Astrocyte of the cerebellum (primary cell): ENCODE data around the gene COL7A1.

Experiments
- DNase-seq: peaks from one replicate; pipeline ENCODE4 v3.0.0-alpha.2; 2011; ENCODE audit warnings: low read depth
- H3K4me3 ChIP-seq: 2 replicates; pipeline ENCODE4 v1.5.1; 2011; ENCODE audit warnings: mild to moderate bottlenecking, low read depth, low read length, moderate library complexity
- in situ Hi-C: cut with HindIII; loops from 2 replicates; pipeline ENCODE4 v1.10.0; 2017; ENCODE audit warnings: low sequenced_read_pairs
- TF ChIP-seq, protein P1 (sequence below): IDR thresholded peaks from 2 replicates; pipeline ENCODE4 v1.5.1; 2012; ENCODE audit warnings: low read length, low read depth, moderate library complexity, mild to moderate bottlenecking; ENCODE audit errors: missing control alignments

COL7A1 gene

DNA sequence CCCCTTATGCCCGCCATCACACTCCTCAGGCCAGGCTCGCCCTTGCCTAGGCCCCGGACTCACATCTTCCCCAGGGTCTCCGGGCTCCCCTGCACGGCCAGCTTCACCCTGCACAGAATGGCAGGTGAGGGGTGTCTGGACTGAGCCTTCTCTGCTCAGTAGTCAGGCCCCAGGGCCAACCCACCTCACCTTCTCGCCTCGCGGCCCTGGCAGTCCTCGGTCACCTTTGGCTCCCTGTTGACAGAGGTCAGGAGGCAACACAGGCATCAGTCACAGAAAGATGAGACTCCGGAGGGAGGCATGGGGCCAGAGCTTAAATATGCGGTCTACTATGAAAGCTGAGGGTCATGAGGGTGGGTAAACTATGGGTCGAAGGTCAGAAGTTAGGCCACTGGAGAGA is 23.2 kb downstream of the COL7A1 start:
- no peak for DNase-seq
- TF ChIP-seq, protein P1, sequence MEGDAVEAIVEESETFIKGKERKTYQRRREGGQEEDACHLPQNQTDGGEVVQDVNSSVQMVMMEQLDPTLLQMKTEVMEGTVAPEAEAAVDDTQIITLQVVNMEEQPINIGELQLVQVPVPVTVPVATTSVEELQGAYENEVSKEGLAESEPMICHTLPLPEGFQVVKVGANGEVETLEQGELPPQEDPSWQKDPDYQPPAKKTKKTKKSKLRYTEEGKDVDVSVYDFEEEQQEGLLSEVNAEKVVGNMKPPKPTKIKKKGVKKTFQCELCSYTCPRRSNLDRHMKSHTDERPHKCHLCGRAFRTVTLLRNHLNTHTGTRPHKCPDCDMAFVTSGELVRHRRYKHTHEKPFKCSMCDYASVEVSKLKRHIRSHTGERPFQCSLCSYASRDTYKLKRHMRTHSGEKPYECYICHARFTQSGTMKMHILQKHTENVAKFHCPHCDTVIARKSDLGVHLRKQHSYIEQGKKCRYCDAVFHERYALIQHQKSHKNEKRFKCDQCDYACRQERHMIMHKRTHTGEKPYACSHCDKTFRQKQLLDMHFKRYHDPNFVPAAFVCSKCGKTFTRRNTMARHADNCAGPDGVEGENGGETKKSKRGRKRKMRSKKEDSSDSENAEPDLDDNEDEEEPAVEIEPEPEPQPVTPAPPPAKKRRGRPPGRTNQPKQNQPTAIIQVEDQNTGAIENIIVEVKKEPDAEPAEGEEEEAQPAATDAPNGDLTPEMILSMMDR: no peak
- in situ Hi-C loops: no loop called here
- H3K4me3 ChIP-seq: no peak overlapping the region

DNA sequence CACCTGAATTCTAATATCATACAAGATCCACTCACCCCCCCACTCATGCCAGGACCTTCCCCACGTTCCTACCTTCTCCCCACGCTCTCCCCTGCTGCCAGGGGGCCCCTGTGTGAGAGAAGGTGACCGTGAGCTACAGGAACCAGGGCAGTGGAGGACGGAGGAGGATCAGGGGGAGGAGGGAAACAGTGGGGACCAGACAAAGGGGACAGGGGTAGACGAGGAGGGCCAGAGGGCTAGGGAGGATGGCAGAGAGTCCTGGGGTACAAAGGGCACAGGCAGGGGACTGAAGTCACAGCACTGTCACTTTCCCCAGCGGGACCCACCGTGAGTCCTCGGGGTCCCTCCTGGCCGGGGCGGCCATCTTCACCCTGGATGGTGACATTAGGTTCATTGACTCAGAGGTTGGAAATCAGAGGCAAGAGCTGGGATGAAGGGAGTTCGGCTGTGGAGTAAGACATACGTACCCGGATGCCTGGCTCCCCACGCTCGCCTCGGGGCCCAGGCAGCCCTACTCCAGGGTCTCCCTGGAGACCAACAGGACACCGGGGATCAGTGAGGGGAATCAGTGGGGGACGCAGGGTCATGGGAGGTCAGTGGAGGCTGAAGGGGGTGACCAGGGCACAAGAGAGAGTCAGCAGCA is 25.2 kb downstream of the COL7A1 start:
- no peak overlapping the region for H3K4me3 ChIP-seq
- in situ Hi-C loops: no loop called here
- TF ChIP-seq, protein P1: no peak
- DNase-seq: no peak

DNA sequence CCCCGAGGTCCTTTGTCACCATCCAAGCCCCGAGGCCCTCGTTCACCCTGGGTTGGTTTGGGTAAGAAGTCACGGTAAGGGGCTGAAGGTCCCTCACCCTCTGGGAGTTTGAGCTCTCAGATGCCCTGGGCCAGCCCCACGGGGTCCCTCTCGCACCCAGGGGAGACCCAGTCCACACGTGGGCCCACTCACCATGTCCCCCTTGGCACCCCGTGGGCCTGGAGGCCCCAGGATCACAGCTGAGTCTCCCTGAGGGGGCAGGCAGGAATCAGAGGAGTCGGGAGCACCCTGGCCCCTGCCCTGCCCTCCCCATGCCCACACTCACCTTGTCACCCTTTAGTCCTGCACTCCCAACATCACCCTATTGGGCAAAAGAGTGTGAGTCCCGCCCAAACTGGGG is 25.7 kb downstream of the COL7A1 start:
- no peak for DNase-seq
- TF ChIP-seq, protein P1: no peak
- H3K4me3 ChIP-seq: no peak overlapping the region
- in situ Hi-C loops: no loop called here

DNA sequence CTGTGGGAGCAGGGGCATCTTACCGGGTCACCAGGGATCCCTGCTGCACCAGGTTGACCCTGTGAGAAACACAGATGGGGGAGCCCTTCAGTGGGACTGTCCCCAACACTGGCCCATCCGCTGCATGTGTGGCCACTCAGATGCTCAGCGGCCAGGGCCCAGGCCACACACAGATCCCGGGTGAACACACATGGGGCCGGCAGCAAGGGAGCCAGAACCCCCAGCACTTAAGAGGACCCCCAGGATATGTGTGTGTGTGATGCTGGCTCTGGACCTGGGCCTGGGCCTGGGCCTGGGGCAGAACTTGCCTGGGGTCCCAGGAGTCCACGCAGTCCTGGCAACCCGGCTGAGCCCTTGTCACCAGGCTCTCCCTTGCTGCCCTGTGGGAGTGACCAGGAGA is 26.7 kb downstream of the COL7A1 start:
- DNase-seq: no peak
- in situ Hi-C loops: no loop called here
- H3K4me3 ChIP-seq: no peak overlapping the region
- TF ChIP-seq, protein P1: no peak

DNA sequence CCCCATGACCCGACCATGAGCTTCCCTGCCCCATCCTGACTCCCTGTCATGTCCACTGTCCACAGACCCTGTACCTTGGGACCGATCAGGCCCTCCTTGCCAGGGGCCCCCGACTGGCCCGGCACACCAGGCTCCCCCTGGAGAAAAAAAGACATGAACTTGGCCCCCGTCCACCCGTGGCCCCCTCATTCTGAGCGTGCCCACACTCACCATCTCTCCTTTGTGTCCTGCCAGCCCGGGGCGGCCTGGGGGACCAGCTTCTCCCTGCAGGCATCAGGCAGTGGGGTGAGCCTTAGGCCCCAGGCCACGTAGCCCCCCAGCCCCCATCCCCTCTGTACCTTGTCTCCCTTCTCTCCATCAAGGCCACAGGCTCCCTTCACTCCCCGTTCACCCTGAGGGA is 27.6 kb downstream of the COL7A1 start:
- no peak overlapping the region for H3K4me3 ChIP-seq
- no peak for DNase-seq
- TF ChIP-seq, protein P1: no peak
- in situ Hi-C loops: no loop called here

DNA sequence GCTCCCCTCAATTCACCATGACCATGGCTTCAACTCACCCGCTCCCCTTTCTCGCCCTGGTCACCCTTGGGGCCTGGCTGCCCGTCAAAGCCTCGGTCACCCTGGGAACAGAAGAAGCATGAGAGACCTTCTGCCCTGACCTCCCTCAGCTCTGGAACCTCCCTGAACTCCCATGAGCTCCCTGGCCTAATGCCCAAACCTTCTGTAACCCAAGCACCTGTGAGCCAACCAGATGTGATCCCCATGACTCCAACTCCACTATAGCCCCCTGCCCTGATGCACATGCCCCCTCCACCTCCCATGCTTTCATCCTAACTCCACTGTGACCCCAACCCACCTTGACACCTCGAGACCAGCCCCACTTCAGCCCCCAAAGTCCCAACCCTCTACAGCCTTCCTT is 28.0 kb downstream of the COL7A1 start:
- in situ Hi-C loops: no loop called here
- H3K4me3 ChIP-seq: no peak overlapping the region
- no peak for DNase-seq
- TF ChIP-seq, protein P1: no peak
